CD4-positive, alpha-beta T cell treated with Interleukin-2 at 100 ng/mL for 4 hours (primary cell): ENCODE results near the gene MEGF11.
A peak's percentile ranks its signal among the peaks of the same experiment; 100 is the strongest.

ENCODE experiments used
- DNase-seq: peaks from one replicate; pipeline ENCODE4 v3.0.0-alpha.2; 2020; ENCODE audit warnings: low spot score

Gene MEGF11

DNA sequence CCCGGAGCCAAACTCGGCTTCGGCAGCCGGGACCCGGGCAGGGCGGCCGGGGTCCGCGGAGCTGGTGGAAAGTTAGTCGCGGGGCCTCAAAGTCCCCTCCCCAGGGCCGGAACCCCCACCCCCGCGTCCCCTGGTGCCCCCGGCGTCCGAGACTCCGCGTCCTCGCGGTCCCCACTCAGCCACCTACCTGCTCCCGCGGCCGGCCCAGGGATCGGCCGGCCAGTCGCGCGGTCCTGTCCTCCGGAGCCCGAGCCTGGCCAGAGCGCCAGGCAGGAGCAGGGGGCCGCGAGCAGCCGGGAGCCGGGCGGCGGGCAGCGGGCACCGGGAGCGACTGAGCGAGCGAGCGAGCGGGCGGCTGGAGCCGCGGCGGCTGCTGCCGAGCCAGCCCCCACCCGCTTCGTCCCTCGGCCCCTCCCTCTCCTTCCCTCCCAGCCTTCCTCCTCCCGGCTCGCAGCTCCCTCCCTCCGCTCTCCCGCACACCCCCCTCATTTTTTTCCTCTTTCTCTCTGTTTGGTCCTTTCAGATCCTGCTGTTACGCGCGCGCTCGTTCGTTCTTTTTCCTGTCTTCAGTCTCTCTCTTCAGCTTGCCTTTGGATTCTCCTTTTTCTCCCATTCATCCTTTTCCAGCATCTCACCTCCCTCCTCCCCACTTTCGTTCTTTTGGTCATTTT, at the start of gene MEGF11:
TSS of gene MEGF11 (minus strand) at position 333 of the 671 bp plus-strand sequence. CDS start 125,347 bp downstream, outside the sequence.
- no peak for DNase-seq

DNA sequence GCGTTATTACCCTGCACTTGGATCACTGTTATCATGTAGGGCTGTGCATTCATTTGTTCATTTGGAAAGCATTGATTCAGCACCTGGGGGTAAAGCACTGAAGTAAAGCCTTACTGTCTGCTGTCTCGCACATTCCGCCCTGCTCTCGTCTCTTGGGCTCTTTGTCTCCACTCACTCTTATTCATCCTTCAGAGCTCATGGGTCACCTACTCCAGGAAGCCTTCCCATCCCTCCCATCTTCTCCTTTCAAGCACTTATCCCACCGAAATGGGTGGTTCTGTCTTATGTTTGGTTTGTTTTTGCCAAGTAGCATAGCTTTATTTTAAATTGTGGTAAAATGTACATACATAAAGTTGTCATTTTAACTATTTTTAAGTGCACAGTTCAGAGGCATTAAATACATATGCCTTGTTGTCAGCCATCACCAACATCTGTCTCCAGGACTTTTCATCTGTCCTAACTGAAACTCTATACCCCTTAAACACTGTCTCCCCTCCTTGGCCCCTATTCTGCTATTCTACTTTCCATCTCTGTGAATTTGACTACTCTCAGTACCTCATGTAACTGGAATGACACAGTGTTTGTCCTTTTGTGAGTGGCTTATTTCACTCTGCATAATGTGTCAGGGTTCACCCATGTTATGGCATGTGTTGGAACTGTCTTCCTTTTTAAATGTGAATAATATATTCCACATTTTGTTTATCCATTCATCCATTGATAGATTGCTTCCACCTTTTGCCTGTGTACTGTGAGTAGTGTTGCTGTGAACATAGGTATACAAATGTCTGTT, 49.1 kb upstream of the MEGF11 start:
- no peak for DNase-seq

DNA sequence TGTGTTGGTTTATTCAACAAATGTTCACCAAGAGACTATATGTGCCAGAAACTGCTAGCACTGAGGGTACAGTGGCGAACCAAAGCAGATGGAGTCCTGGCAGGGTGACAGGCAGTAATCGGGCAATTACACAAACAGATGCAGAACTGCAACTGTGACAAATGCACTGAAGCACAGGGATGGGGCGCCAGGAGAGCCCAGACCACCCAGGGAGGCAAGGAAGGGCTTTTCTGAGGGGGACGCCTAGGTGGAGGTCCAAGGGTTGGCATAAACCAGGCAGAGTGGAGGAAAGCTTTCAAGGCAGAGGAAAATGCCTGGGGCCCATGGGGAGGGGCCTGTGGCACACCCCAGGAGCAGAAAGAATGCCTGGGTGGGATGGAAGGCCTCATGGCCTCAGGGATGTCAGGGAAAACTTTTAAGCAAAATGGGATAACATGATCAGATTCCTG, 45.3 kb upstream of the MEGF11 start:
- DNase-seq: no peak

GRCh38 chr15:66296186-66296585, 42.6 kb upstream of the MEGF11 start:
- DNase-seq: no peak

DNA sequence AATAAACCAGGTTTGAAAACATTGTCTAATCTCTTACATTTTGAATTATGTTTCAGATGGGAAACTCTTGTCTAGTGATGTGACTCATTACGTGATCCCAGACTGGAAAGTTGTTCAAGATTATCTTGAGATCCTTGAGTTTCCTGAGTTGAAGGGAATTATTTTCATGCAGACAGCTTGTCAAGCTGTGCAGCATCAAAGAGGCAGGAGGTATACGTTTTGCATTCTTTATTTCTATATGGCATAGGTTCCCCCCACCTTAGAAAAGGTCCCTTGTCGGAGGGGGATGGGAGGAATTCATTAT, 41.3 kb upstream of the MEGF11 start:
- DNase-seq: no peak

DNA sequence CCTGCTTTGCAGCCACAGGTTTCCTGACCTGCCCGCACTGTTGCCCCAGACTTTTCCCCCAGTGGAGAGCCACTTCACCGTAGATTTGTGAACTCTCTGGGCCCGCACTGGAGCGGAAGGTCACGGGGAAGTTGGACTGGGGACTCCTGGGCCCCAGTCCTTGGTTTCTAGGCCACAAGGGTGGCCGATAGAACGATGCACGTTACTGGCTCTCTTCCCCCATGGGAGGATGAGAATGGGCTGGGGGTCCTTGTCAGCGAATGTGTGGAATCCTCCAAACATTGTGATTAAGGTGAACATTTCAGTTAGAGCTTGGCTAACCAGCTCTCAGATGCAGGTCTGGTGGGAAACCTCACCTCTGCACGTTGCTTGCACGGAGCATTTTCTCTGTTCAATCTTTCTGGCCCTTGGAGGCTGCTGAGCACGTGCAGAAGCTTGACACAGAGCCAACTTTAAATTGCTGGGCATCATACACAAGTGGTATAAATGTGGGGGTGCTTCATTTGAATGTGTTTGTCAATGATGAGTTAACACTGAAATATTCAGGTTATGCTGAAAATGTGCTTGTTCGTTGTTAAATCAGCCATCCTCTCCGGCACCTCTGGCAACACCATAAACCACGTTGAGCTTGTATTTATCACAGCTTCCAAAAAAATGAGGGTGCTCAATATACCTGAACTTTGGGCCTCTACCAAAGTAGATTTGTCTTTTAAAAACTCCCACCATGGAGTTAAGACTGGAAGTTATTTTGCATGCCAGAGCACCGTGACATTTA, 40.8 kb upstream of the MEGF11 start:
- peak; percentile 11 for DNase-seq

- DNase-seq: peak; percentile 62
Observed at GRCh38 chr15:66293419-66294156, 40.0 kb upstream of the MEGF11 start, which contains the start of gene DIS3L. TSS of gene DIS3L (plus strand) at chr15:66293568. CDS start at chr15:66293597, 29 bp downstream.

GRCh38 chr15:66292571-66293418, 39.2 kb upstream of the MEGF11 start:
- no peak for DNase-seq

- DNase-seq: no peak
Observed at GRCh38 chr15:66291816-66292570, 38.4 kb upstream of the MEGF11 start.

GRCh38 chr15:66290518-66290917, 37.0 kb upstream of the MEGF11 start:
- DNase-seq: no peak

GRCh38 chr15:66290007-66290406, 36.5 kb upstream of the MEGF11 start:
- DNase-seq: no peak

- DNase-seq: no peak
Observed at GRCh38 chr15:66288551-66289185, 35.1 kb upstream of the MEGF11 start.

DNA sequence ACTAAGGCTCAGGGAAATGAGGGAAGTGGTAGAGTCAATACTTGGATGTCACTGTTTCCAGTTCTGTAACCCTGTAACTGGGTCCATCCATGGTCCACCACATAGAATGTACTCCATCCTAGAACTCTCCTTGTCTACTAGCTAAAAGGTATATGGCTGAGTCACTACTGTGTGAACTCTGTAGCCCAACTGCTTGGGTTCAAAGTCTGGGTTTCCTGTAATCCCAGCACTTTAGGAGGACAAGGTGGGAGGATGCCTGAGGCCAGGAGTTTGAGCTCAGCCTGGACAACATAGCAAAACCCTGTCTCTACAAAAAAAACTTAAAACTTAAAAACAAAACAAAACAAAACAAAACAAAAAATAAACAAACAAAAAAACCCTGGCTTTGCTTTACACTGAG, 34.5 kb upstream of the MEGF11 start:
- DNase-seq: no peak

DNA sequence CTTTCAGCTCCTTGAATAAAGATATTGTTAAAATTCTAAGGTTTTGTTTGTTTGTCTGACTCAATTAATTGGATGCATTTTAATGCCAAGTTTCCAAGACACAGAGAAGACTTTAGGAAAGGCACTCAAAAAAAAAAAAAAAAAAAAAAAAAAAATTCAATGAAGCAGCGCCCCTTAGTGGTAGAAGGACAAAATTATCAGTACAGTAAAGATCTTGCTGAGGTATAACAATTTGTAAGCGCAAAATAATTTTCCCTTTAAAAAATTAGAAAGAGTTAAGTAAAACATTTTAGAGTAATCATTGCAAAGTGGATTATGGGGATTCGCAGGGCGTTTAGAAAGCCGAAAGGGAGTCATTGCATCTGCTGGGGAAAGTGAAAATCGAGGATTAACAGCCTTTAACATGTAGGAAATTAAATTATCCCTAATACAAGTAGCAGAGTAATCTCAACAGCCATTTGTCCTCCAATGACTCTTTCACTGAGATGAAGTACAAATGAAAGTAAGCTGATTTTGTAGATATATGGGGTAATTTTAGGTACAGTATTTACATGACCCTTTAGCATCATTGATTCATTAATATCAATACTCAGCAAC, 34.0 kb upstream of the MEGF11 start:
- DNase-seq: peak; percentile 11

DNA sequence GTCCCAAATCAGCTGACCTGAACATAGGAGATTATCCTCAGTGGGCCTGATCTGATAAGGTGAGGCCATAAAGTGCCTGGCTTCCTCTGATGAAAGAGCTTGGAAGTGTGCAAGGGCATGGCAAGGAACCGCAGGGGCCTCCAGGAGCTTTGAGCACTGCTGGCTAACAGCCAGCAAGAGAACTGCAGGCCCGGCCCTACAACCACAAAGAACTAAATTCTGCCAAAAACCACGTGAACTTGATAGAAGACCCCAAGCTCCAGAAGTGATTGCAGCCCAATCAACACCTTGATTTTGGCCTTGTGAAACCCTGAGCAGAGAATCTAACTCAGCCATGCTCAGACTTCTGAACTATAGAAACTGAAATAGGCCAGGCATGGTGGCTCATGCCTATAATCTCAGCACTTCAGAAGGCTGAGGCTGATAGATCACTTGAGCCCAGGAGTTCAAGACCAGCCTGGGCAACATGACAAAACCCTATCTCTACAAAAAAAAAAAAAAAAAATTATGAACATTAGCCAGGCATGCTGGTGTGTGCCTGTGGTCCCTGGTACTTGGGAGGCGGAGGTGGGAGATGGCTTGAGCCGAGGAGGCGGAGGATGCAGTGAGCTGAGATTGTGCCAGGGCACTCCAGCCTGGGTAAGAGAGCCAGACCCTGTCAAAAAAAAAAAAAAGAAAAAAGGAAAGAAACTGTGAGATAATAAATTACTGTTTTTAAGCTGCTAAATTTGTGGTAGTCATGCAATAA, 32.2 kb upstream of the MEGF11 start:
- no peak for DNase-seq

DNA sequence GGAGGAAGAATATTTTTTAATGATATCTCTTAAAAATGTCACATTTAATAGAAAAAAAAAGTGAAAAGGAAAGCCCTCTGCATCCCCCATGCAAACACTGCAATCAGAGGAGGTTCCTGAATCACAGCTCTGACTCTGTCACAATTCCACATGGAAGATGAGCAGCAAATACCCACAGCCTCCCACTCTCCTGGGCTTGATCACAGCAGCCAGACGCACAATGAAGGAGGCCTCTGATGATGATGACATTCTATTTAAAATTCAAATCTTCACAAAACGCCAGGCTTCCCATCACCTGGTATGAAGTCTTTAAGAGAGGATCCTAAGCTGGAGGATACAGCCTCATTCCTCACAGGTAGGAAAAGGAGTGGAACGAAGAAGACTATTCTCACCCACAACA, 30.7 kb upstream of the MEGF11 start:
- DNase-seq: no peak

- no peak for DNase-seq
Observed at GRCh38 chr15:66278671-66279070, 25.1 kb upstream of the MEGF11 start.

- DNase-seq: no peak
Observed at GRCh38 chr15:66278056-66278455, 24.5 kb upstream of the MEGF11 start.

- DNase-seq: no peak
Observed at GRCh38 chr15:66276546-66276945, 23.0 kb upstream of the MEGF11 start.
